HepG2 (cell line): ENCODE measurements around the gene FITM1. TPM values are rescaled to one million over a fixed set of nuclear protein-coding genes. Genes with fewer than 3 reads are reported as not detected.

Source experiments
- CEBPG ChIP-seq: IDR thresholded peaks from 2 replicates; pipeline ENCODE4 v1.6.1; 2016
- ESRRA ChIP-seq: sonication (generic); formaldehyde crosslinking; IDR thresholded peaks from 2 replicates; pipeline ENCODE4 v1.5.1; 2020; ENCODE audit warnings: mild to moderate bottlenecking, low read depth, missing genetic modification reagents
- PAF1 ChIP-seq: IDR thresholded peaks from 2 replicates; pipeline ENCODE4 v1.6.1; 2016; ENCODE audit warnings: missing genetic modification reagents, missing compliant biosample characterization
- RBM22 ChIP-seq: fragments of 200-400 bp; formaldehyde crosslinking; optimal IDR thresholded peaks from 2 replicates; pipeline ENCODE3; 2017; ENCODE audit warnings: mild to moderate bottlenecking, low read length, moderate library complexity
- SNAPC2 ChIP-seq: sonication (generic); formaldehyde crosslinking; IDR thresholded peaks from 2 replicates; pipeline ENCODE4 v1.8.1; 2022; ENCODE audit warnings: mild to moderate bottlenecking, missing genetic modification reagents
- ZNF124 ChIP-seq: sonication (generic); formaldehyde crosslinking; IDR thresholded peaks from 2 replicates; pipeline ENCODE4 v1.4.0; 2020; ENCODE audit warnings: missing genetic modification reagents
- polyA plus RNA-seq, 8 experiments: library from polyadenylated mRNA; depleted of rRNA in 3 of 8; stranded (reverse) in 7 of 8; unstranded in 1 of 8; fragments of >200 nt; fragmentation: Illumina TruSeq in 4 of 8; extraction: Trizol in 4 of 8; gene quantifications; 2 replicates each; pipeline versions ENCODE4 v1.2.1 to v1.2.3, GENCODE V29; 2011 to 2016; ENCODE audit warnings: low read depth in 4 of 8, missing spikeins in 1 of 8, mixed read lengths in 1 of 8; ENCODE audit not compliant: insufficient read depth in 1 of 8
- total RNA-seq, 5 experiments: library from RNA; depleted of rRNA; stranded (reverse); fragments of >200 nt; fragmentation: Illumina TruSeq; extraction: Trizol; gene quantifications; 2 replicates each; pipeline ENCODE4 v1.2.3, GENCODE V29; 2016; ENCODE audit warnings: low read depth in 1 of 5
- TF ChIP-seq, protein P1 (sequence below): IDR thresholded peaks from 2 replicates; pipeline ENCODE4 v1.6.1; 2012; ENCODE audit warnings: low read depth, low read length, improper control_type of control experiment
- TF ChIP-seq, protein P2 (sequence below): sonication (generic); formaldehyde crosslinking; IDR thresholded peaks from 2 replicates; pipeline ENCODE4 v1.5.0; 2020; ENCODE audit warnings: mild to moderate bottlenecking, missing genetic modification reagents
- TF ChIP-seq, protein P3 (sequence below): sonication (generic); formaldehyde crosslinking; IDR thresholded peaks from 2 replicates; pipeline ENCODE4 v1.5.1; 2020; ENCODE audit warnings: mild to moderate bottlenecking, missing genetic modification reagents, moderate library complexity

Gene FITM1
- total and polyA plus RNA-seq, 2 of the 13 experiments (the other 11 are each of a cell fraction or from before 2014, with no cell fraction given) = 2.7 to 5.8 TPM

GRCh38 chr14:24167469-24168114, 37.1 kb downstream of the FITM1 start (continued):
- TF ChIP-seq, protein P1, sequence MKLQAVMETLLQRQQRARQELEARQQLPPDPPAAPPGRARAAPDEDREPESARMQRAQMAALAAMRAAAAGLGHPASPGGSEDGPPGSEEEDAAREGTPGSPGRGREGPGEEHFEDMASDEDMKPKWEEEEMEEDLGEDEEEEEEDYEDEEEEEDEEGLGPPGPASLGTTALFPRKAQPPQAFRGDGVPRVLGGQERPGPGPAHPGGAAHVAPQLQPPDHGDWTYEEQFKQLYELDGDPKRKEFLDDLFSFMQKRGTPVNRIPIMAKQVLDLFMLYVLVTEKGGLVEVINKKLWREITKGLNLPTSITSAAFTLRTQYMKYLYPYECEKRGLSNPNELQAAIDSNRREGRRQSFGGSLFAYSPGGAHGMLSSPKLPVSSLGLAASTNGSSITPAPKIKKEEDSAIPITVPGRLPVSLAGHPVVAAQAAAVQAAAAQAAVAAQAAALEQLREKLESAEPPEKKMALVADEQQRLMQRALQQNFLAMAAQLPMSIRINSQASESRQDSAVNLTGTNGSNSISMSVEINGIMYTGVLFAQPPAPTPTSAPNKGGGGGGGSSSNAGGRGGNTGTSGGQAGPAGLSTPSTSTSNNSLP = no peak
- no peak for TF ChIP-seq ESRRA (CRISPR knock-in tag)
- 0 out of 2 replicates have a peak, but pooled peaks have one; percentile 64 for TF ChIP-seq PAF1 (CRISPR knock-in tag)
- TF ChIP-seq SNAPC2 = no peak
- TF ChIP-seq RBM22 = peak; percentile 35
- TF ChIP-seq, protein P2, sequence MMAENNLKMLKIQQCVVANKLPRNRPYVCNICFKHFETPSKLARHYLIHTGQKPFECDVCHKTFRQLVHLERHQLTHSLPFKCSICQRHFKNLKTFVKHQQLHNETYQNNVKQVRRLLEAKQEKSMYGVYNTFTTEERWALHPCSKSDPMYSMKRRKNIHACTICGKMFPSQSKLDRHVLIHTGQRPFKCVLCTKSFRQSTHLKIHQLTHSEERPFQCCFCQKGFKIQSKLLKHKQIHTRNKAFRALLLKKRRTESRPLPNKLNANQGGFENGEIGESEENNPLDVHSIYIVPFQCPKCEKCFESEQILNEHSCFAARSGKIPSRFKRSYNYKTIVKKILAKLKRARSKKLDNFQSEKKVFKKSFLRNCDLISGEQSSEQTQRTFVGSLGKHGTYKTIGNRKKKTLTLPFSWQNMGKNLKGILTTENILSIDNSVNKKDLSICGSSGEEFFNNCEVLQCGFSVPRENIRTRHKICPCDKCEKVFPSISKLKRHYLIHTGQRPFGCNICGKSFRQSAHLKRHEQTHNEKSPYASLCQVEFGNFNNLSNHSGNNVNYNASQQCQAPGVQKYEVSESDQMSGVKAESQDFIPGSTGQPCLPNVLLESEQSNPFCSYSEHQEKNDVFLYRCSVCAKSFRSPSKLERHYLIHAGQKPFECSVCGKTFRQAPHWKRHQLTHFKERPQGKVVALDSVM (CRISPR knock-in tag) = 0 out of 2 replicates have a peak, but pooled peaks have one; percentile 12
- TF ChIP-seq CEBPG (CRISPR knock-in tag) = peak; percentile 69
- no peak for TF ChIP-seq ZNF124 (CRISPR knock-in tag)
- TF ChIP-seq, protein P3, sequence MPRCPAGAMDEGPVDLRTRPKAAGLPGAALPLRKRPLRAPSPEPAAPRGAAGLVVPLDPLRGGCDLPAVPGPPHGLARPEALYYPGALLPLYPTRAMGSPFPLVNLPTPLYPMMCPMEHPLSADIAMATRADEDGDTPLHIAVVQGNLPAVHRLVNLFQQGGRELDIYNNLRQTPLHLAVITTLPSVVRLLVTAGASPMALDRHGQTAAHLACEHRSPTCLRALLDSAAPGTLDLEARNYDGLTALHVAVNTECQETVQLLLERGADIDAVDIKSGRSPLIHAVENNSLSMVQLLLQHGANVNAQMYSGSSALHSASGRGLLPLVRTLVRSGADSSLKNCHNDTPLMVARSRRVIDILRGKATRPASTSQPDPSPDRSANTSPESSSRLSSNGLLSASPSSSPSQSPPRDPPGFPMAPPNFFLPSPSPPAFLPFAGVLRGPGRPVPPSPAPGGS (CRISPR knock-in tag) = no peak
- TF ChIP-seq, all 625 proteins: peak for 7
